A673 (cell line): ENCODE measurements around the gene SPATA13. TPM values are rescaled to one million over a fixed set of nuclear protein-coding genes. Genes with fewer than 3 reads are reported as not detected.

ENCODE experiments used
- BruUV-seq: library from RNA; stranded (reverse); fragments of 400-500 nt; replicated peaks from 2 replicates; lab custom pipeline; 2021; lab: Mats Ljungman, UMichigan
- CTCF ChIA-PET: fragments of 300-600 bp; sonication (Branson Sonifier 250); formaldehyde crosslinking; loops from one replicate; lab custom pipeline; 2022; ENCODE audit warnings: antibody characterized with exemption; lab: Charles Lee
- POLR2A ChIA-PET: fragments of 300-600 bp; sonication (Branson Sonifier 250); formaldehyde crosslinking; loops from one replicate; lab custom pipeline; 2022; ENCODE audit warnings: antibody characterized with exemption; ENCODE audit not compliant: low non-redundant PET; lab: Charles Lee
- DNase-seq: peaks from one replicate; pipeline ENCODE4 v3.0.0-alpha.2; 2015; ENCODE audit warnings: low spot score
- H3K27ac ChIP-seq: fragments of 200-600 bp; sonication (generic); 2 replicates; pipeline ENCODE4 v1.5.1; 2016; ENCODE audit warnings: mixed run types, low read depth, mild to moderate bottlenecking, mixed read lengths, antibody characterized with exemption, low read length; ENCODE audit not compliant: poor library complexity, severe bottlenecking
- H3K27me3 ChIP-seq: fragments of 200-600 bp; sonication (generic); replicated peaks from 2 replicates; pipeline ENCODE4 v1.6.1; 2017; ENCODE audit warnings: mixed run types, low read depth, mild to moderate bottlenecking, mixed read lengths, antibody characterized with exemption, low read length; ENCODE audit not compliant: insufficient read depth, poor library complexity
- H3K36me3 ChIP-seq: fragments of 200-600 bp; sonication (generic); 2 replicates; pipeline ENCODE4 v1.6.1; 2016; ENCODE audit warnings: mixed run types, mild to moderate bottlenecking, mixed read lengths, antibody characterized with exemption, low read length; ENCODE audit not compliant: insufficient read depth, poor library complexity, severe bottlenecking
- H3K4me1 ChIP-seq: fragments of 200-600 bp; sonication (generic); 2 replicates; pipeline ENCODE4 v1.6.1; 2017; ENCODE audit warnings: mixed run types, mild to moderate bottlenecking, mixed read lengths, antibody characterized with exemption, low read length; ENCODE audit not compliant: insufficient read depth, poor library complexity, severe bottlenecking
- H3K4me3 ChIP-seq: fragments of 200-600 bp; sonication (generic); 2 replicates; pipeline ENCODE4 v1.5.1; 2016; ENCODE audit warnings: low read depth, mixed run types, mild to moderate bottlenecking, mixed read lengths, low read length; ENCODE audit not compliant: poor library complexity, severe bottlenecking
- H3K9me3 ChIP-seq: fragments of 200-600 bp; sonication (generic); 2 replicates; pipeline ENCODE4 v1.6.1; 2016; ENCODE audit warnings: mixed run types, low read depth, mild to moderate bottlenecking, mixed read lengths, antibody characterized with exemption, low read length; ENCODE audit not compliant: poor library complexity, severe bottlenecking
- CTCF ChIP-seq: fragments of 300-800, 200-600 bp; sonication (generic); conservative IDR thresholded peaks from 2 replicates; pipeline ENCODE4 v1.5.1; 2017; ENCODE audit warnings: low read depth, mild to moderate bottlenecking, antibody characterized with exemption, low read length, moderate library complexity, mixed read lengths
- EZH2 ChIP-seq: fragments of 200-600 bp; sonication (generic); IDR thresholded peaks from 2 replicates; pipeline ENCODE4 v1.6.1; 2017; ENCODE audit warnings: borderline replicate concordance, low read depth, mild to moderate bottlenecking, mixed read lengths, antibody characterized with exemption, low read length; ENCODE audit not compliant: poor library complexity, severe bottlenecking
- intact Hi-C: fragments of 100-400 bp; cut with micrococcal nuclease; formaldehyde crosslinking; loops from one replicate; pipeline ENCODE4 v1.10.0; 2022; ENCODE audit not compliant: unreplicated experiment
- total RNA-seq: library from RNA; stranded (reverse); gene quantifications from 2 replicates; pipeline ENCODE4 v1.2.3, GENCODE V29; 2021

The SPATA13 gene
- total RNA-seq, 1 experiment from 2014 or later: 58.2 TPM

- Histone ChIP-seq H3K9me3 (no peaks in the 10 kb centered on the region), H3K4me3 (no peak overlapping the region), H3K27me3 (no peaks in the 10 kb centered on the region), H3K27ac (no peak overlapping the region), H3K4me1 (peaks cover 11% of the 10 kb centered on the region), H3K36me3 (no peaks in the 10 kb centered on the region)
- intact Hi-C loops: no loop called here
- ChIA-PET POLR2A (no interaction called here), CTCF (no interaction called here)
- BruUV-seq: no TSS peak
- no peak for TF ChIP-seq CTCF
- no peak for TF ChIP-seq EZH2
- DNase-seq: no peak
These were observed 48.6 kb downstream of the SPATA13 start for GRCh38 chr13:24209138-24209537.

GRCh38 chr13:24212254-24212653 lies 51.7 kb downstream of the SPATA13 start:
- ChIA-PET POLR2A (no interaction called here), CTCF (no interaction called here)
- TF ChIP-seq CTCF: no peak
- TF ChIP-seq EZH2: no peak
- Histone ChIP-seq H3K27me3 (no peaks in the 10 kb centered on the region), H3K27ac (no peak overlapping the region), H3K36me3 (no peaks in the 10 kb centered on the region), H3K9me3 (no peaks in the 10 kb centered on the region), H3K4me1 (peaks cover 25% of the 10 kb centered on the region), H3K4me3 (no peak overlapping the region)
- BruUV-seq: no TSS peak
- intact Hi-C loops: no loop called here
- DNase-seq: no peak

GRCh38 chr13:24212674-24213073 lies 52.2 kb downstream of the SPATA13 start:
- TF ChIP-seq CTCF (no peak), EZH2 (no peak)
- Histone ChIP-seq H3K36me3 (no peaks in the 10 kb centered on the region), H3K9me3 (no peaks in the 10 kb centered on the region), H3K27ac (no peak overlapping the region), H3K4me1 (peaks cover 25% of the 10 kb centered on the region), H3K27me3 (no peaks in the 10 kb centered on the region), H3K4me3 (no peak overlapping the region)
- ChIA-PET POLR2A (no interaction called here), CTCF (no interaction called here)
- no TSS peak for BruUV-seq
- DNase-seq: no peak
- intact Hi-C loops: no loop called here
